ENCODE results near the gene GPR27.

GPR27 gene

DNA sequence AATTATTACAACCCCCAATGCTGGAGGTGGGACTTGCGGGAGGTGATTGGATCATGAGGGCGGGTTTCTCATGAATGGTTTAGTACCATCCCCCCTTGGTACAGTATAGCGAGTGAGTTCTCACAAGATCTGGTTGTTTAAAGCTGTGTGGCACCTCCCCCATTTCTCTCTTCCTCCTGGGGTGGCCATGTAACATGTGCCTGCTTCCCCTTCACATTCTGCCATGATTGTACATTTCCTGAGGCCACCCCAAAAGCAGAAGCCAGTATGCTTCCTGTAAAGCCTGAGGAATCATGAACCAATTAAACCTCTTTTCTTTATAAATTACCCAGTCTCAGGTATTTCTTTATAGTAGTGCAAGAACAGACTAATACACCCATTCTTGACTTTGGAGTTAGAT, 51.5 kb downstream of the GPR27 start:
- peaks cover 14% of the 10 kb centered on the region for H3K4me1 Mint-ChIP-seq (ENCODE audit: low read depth)
- H3K27ac Mint-ChIP-seq: peak overlapping the region; percentile 67
- H3K36me3 Mint-ChIP-seq (ENCODE audit: low read depth): no peaks in the 10 kb centered on the region
- H3K4me3 Mint-ChIP-seq: no peak overlapping the region
- no peaks in the 10 kb centered on the region for H3K9me3 Mint-ChIP-seq
- intact Hi-C loops (cut with micrococcal nuclease): no loop called here
- H3K27me3 Mint-ChIP-seq: no peaks in the 10 kb centered on the region

DNA sequence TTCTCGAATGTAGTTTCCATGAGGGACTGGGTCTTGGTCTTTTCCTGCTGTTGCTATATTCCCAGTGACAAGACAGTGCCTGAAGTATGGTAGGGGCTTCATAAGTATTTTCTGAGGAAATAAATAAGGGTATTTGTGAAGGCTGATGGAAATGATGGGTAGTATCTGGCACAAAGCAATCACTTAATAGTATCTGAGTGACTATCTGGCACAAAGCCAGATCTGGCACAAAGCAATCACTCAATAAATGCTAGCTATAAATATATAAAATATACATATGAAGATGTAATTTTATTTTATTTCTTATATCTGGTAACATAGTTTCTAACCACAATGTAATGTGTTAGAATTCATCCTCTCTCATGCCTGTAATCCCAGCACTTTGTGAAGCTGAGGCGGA, 52.0 kb downstream of the GPR27 start:
- intact Hi-C loops (cut with micrococcal nuclease): no loop called here
- Mint-ChIP-seq H3K4me3 (no peak overlapping the region), H3K4me1 (ENCODE audit: low read depth) (peaks cover 14% of the 10 kb centered on the region), H3K27ac (peak overlapping the region; percentile 67), H3K27me3 (no peaks in the 10 kb centered on the region), H3K36me3 (ENCODE audit: low read depth) (no peaks in the 10 kb centered on the region), H3K9me3 (no peaks in the 10 kb centered on the region)

Measured in dendritic cell treated with granulocyte-macrophage colony-stimulating factor and Interleukin-4, amounts not matched to agents 40 ng/mL and 50 ng/mL, for 4 days (primary cell).